Astrocyte (in vitro differentiated cells and primary cell): ENCODE data around the gene PLEKHA8. TPM values are rescaled to one million over a fixed set of nuclear protein-coding genes. Genes with fewer than 3 reads are reported as not detected.

ENCODE experiments used
- DNase-seq: peaks from one replicate; pipeline ENCODE4 v3.0.0-alpha.2; 2010; ENCODE audit warnings: low read depth
- FAIRE-seq: peaks from 2 replicates; lab custom pipeline; 2011; peaks lifted over from hg19 to GRCh38; lab: Jason Lieb, UNC
- H2AFZ ChIP-seq: 2 replicates; pipeline ENCODE4 v1.6.0; 2012; ENCODE audit warnings: low read depth, low read length, inconsistent platforms
- H3K27ac ChIP-seq: 2 replicates; pipeline ENCODE4 v1.5.1; 2011; ENCODE audit warnings: low read depth, low read length, inconsistent platforms
- H3K27me3 ChIP-seq: 2 replicates; pipeline ENCODE4 v1.6.0; 2011; ENCODE audit warnings: low read length, inconsistent platforms; ENCODE audit not compliant: insufficient read depth
- H3K36me3 ChIP-seq: 2 replicates; pipeline ENCODE4 v1.5.1; 2011; ENCODE audit warnings: low read length, inconsistent platforms; ENCODE audit not compliant: insufficient read depth
- H3K4me1 ChIP-seq: 2 replicates; pipeline ENCODE4 v1.5.1; 2011; ENCODE audit warnings: low read length, inconsistent platforms; ENCODE audit not compliant: insufficient read depth
- H3K4me2 ChIP-seq: 2 replicates; pipeline ENCODE4 v1.6.0; 2012; ENCODE audit warnings: low read length, inconsistent platforms
- H3K4me3 ChIP-seq: 2 replicates; pipeline ENCODE4 v1.5.1; 2011; ENCODE audit warnings: low read depth, mild to moderate bottlenecking, low read length, inconsistent platforms; ENCODE audit not compliant: insufficient read depth
- H3K79me2 ChIP-seq: 2 replicates; pipeline ENCODE4 v1.6.0; 2012; ENCODE audit warnings: mild to moderate bottlenecking, low read length, inconsistent platforms; ENCODE audit not compliant: insufficient read depth
- H3K9ac ChIP-seq: 2 replicates; pipeline ENCODE4 v1.6.0; 2012; ENCODE audit warnings: mild to moderate bottlenecking, low read length, inconsistent platforms
- H3K9me3 ChIP-seq: 2 replicates; pipeline ENCODE4 v1.5.1; 2012; ENCODE audit warnings: low read depth, mild to moderate bottlenecking, low read length, inconsistent platforms; ENCODE audit not compliant: insufficient read depth
- H4K20me1 ChIP-seq: 2 replicates; pipeline ENCODE4 v1.6.0; 2012; ENCODE audit warnings: low read length, inconsistent platforms; ENCODE audit not compliant: insufficient read depth
- H3K27ac Mint-ChIP-seq: one replicate; pipeline ENCODE4 v1.8.0; 2021; ENCODE audit warnings: mild to moderate bottlenecking, mixed read lengths; ENCODE audit not compliant: unreplicated experiment
- H3K27me3 Mint-ChIP-seq: one replicate; pipeline ENCODE4 v1.8.0; 2021; ENCODE audit warnings: low read depth, mixed read lengths; ENCODE audit not compliant: unreplicated experiment
- H3K36me3 Mint-ChIP-seq: one replicate; pipeline ENCODE4 v1.8.0; 2021; ENCODE audit warnings: low read depth, mixed read lengths; ENCODE audit not compliant: unreplicated experiment
- H3K4me1 Mint-ChIP-seq: one replicate; pipeline ENCODE4 v1.8.0; 2021; ENCODE audit warnings: low read depth, mixed read lengths; ENCODE audit not compliant: unreplicated experiment
- H3K4me3 Mint-ChIP-seq: one replicate; pipeline ENCODE4 v1.8.0; 2021; ENCODE audit warnings: mild to moderate bottlenecking, moderate library complexity, mixed read lengths; ENCODE audit not compliant: unreplicated experiment
- H3K9me3 Mint-ChIP-seq: one replicate; pipeline ENCODE4 v1.8.0; 2021; ENCODE audit warnings: mild to moderate bottlenecking, mixed read lengths; ENCODE audit not compliant: unreplicated experiment
- EZH2 ChIP-seq: IDR thresholded peaks from 2 replicates; pipeline ENCODE4 v1.6.1; 2012; ENCODE audit warnings: mild to moderate bottlenecking, low read length, inconsistent platforms; ENCODE audit not compliant: insufficient read depth
- total RNA-seq: library from RNA; stranded (reverse); gene quantifications from 2 replicates; pipeline ENCODE4 v1.2.1, GENCODE V29; 2021
- TF ChIP-seq, protein P1 (sequence below): IDR thresholded peaks from 2 replicates; pipeline ENCODE4 v1.5.1; 2011; ENCODE audit warnings: low read depth, mild to moderate bottlenecking, inconsistent platforms, low read length, moderate library complexity; ENCODE audit not compliant: insufficient read depth

PLEKHA8 gene
- total RNA-seq, 1 donor from 2014 or later: 34.7 TPM

DNA sequence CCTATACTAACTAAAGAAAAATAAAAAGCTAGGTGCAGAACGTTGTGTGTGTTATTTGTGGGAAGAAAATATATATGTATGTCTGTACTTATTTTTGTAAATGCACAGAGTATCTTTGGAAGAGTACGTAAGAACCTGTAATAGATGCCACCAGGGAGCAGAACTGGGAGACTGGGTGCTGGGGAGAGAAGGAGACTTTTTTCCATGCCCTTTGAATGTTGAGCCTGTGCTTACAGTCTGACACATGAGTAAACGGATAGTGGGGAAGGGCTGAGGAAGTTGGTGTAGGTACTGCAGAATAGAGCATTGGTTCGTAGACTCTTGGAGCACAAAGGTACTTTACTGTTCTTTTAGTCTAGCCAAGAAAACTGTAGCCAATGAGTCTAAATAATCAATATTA is 37.3 kb upstream of the PLEKHA8 start:
- Mint-ChIP-seq H3K36me3 (peaks cover 1% of the 10 kb centered on the region), H3K4me1 (peaks cover 11% of the 10 kb centered on the region), H3K9me3 (no peaks in the 10 kb centered on the region), H3K4me3 (peak overlapping the region; percentile 88), H3K27me3 (no peaks in the 10 kb centered on the region), H3K27ac (no peak overlapping the region)
- H3K27me3 ChIP-seq: no peaks in the 10 kb centered on the region
- no peak overlapping the region for H3K4me2 ChIP-seq
- H3K36me3 ChIP-seq: no peaks in the 10 kb centered on the region
- peaks cover under 1% of the 10 kb centered on the region for H4K20me1 ChIP-seq
- H3K9ac ChIP-seq: no peak overlapping the region
- DNase-seq (no peak), FAIRE-seq (no peak)
- H2AFZ ChIP-seq: no peak overlapping the region
- no peaks in the 10 kb centered on the region for H3K9me3 ChIP-seq
- peaks cover 17% of the 10 kb centered on the region for H3K4me1 ChIP-seq
- H3K4me3 ChIP-seq: no peak overlapping the region
- TF ChIP-seq, protein P1, sequence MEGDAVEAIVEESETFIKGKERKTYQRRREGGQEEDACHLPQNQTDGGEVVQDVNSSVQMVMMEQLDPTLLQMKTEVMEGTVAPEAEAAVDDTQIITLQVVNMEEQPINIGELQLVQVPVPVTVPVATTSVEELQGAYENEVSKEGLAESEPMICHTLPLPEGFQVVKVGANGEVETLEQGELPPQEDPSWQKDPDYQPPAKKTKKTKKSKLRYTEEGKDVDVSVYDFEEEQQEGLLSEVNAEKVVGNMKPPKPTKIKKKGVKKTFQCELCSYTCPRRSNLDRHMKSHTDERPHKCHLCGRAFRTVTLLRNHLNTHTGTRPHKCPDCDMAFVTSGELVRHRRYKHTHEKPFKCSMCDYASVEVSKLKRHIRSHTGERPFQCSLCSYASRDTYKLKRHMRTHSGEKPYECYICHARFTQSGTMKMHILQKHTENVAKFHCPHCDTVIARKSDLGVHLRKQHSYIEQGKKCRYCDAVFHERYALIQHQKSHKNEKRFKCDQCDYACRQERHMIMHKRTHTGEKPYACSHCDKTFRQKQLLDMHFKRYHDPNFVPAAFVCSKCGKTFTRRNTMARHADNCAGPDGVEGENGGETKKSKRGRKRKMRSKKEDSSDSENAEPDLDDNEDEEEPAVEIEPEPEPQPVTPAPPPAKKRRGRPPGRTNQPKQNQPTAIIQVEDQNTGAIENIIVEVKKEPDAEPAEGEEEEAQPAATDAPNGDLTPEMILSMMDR: no peak
- no peak for TF ChIP-seq EZH2
- peaks cover 36% of the 10 kb centered on the region for H3K79me2 ChIP-seq
- no peak overlapping the region for H3K27ac ChIP-seq

DNA sequence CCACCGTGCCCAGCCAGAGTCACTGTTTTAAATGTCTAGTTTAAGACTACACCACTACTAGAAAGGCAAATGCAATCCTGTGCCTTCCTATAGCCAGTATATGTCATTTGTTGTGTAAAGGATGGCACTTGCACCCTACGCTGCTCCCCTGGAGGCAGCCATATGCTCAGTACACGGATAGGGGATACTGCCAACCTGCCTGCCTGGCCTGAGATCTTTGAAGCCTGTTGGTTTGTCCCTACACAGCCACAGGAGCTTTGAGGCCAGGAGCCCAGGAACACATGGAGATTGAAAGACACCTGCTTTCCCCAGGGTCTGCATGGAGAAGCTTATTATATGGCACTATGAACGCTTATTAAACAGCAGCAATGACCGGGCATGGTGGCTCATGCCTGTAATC is 36.3 kb upstream of the PLEKHA8 start:
- Histone ChIP-seq H4K20me1 (no peaks in the 10 kb centered on the region), H3K9me3 (peaks cover 6% of the 10 kb centered on the region), H2AFZ (no peak overlapping the region), H3K4me3 (no peak overlapping the region), H3K27ac (no peak overlapping the region), H3K4me2 (no peak overlapping the region), H3K36me3 (no peaks in the 10 kb centered on the region), H3K9ac (no peak overlapping the region), H3K79me2 (peaks cover 27% of the 10 kb centered on the region), H3K27me3 (no peaks in the 10 kb centered on the region), H3K4me1 (peaks cover 16% of the 10 kb centered on the region)
- no peak overlapping the region for H3K4me3 Mint-ChIP-seq
- TF ChIP-seq, protein P1: no peak
- no peak for TF ChIP-seq EZH2
- no peak overlapping the region for H3K27ac Mint-ChIP-seq
- H3K4me1 Mint-ChIP-seq: peaks cover 8% of the 10 kb centered on the region
- DNase-seq: no peak
- H3K27me3 Mint-ChIP-seq: no peaks in the 10 kb centered on the region
- H3K9me3 Mint-ChIP-seq: peaks cover 6% of the 10 kb centered on the region
- H3K36me3 Mint-ChIP-seq: peaks cover 1% of the 10 kb centered on the region
- FAIRE-seq: no peak

DNA sequence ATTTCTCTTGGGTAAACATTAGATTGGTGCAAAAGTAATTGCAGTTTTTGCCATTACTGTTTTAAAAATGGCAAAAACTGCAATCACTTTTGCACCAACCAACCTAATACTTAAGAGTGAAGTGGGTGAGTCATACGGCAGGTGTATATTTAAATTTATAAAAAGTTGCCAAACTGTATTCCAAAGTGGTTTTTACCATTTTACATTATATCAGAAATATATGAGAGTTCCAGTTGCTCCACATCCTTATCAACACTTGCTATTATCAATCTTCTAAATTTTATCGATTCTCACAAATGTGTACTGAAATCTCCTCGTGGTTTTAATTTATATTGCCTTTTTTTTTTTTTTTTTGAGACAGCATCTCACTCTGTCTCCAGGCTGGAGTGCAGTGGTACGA is 35.1 kb upstream of the PLEKHA8 start:
- peaks cover 9% of the 10 kb centered on the region for H3K9me3 Mint-ChIP-seq
- FAIRE-seq (no peak), DNase-seq (no peak)
- H3K4me1 Mint-ChIP-seq: no peaks in the 10 kb centered on the region
- Histone ChIP-seq H3K36me3 (no peaks in the 10 kb centered on the region), H3K4me1 (peaks cover 4% of the 10 kb centered on the region), H3K4me2 (no peak overlapping the region), H2AFZ (no peak overlapping the region), H3K27me3 (no peaks in the 10 kb centered on the region), H3K9me3 (peaks cover 6% of the 10 kb centered on the region), H3K9ac (no peak overlapping the region), H3K79me2 (peaks cover 18% of the 10 kb centered on the region), H3K4me3 (no peak overlapping the region), H4K20me1 (no peaks in the 10 kb centered on the region), H3K27ac (no peak overlapping the region)
- no peaks in the 10 kb centered on the region for H3K27me3 Mint-ChIP-seq
- H3K36me3 Mint-ChIP-seq: no peaks in the 10 kb centered on the region
- H3K27ac Mint-ChIP-seq: no peak overlapping the region
- TF ChIP-seq, protein P1: no peak
- TF ChIP-seq EZH2: no peak
- no peak overlapping the region for H3K4me3 Mint-ChIP-seq
